NB4 (cell line): ENCODE data around the gene PRRT2.
"Not testable (repeated sequence)": the region's sequence is repeated elsewhere in the genome, so short reads cannot be mapped to it uniquely, and the experiment has no call there.

ENCODE experiments used
- DNase-seq: peaks from one replicate; pipeline ENCODE4 v3.0.0; 2010; ENCODE audit warnings: low read depth
- H3K4me3 ChIP-seq: one replicate; pipeline ENCODE4 v1.5.1; 2011; ENCODE audit warnings: mild to moderate bottlenecking, low read depth, low read length, moderate library complexity
- MYC ChIP-seq: IDR thresholded peaks from 2 replicates; pipeline ENCODE4 v1.6.1; 2011; ENCODE audit warnings: low read depth, low read length
- POLR2A ChIP-seq: IDR thresholded peaks from 2 replicates; pipeline ENCODE4 v1.6.1; 2011; ENCODE audit warnings: mild to moderate bottlenecking; ENCODE audit not compliant: insufficient read length; ENCODE audit errors: extremely low read depth
- TF ChIP-seq, protein P1 (sequence below): IDR thresholded peaks from 2 replicates; pipeline ENCODE4 v1.6.1; 2011; ENCODE audit warnings: low read depth, low read length
- TF ChIP-seq, protein P2 (sequence below): IDR thresholded peaks from one replicate; pipeline ENCODE4 v1.5.1; 2012; ENCODE audit warnings: low read depth, low read length

The PRRT2 gene

DNA sequence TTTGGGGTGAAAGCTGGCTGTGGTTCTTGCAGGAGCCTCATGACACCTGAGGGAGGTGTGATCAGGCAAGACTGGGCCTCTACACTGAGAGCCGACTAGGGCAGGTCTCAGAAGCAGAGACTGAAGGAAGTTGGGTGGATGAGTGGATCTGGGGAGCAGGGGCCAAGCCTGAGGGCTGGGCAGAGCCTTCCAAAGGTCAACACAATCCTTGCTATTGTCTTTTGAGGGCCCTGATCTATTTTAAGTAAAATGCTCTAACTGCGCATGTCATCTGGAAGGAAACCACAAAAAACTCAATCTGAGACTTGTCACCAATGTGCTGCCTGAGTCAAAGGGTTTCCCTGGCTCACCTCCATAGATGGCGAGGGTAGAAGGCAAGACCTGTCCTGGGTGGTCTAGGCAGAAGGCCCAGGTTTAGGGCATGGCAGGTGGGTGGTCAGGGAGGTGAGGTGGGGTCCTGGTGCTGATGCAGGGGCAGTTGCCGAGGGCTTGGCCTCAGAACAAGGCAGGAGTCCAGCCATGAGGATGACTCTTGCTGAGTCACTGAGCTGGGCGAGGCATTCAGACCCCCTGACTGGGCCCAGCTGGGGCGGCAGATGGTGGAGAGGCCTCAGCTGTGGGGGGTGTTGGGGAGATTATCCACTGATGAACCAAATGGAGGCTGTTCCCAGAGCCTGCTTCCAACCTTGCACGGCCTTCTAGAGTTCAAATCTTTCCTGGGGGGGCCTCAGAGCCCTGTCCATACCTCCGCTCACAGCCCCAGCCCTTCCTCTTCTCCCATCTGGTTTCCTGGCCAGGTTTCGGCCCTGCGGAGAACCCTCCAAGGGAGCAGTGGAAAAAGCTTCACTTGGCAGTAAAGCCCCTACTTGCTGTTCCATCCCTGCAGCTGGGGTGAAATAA lies 13.4 kb downstream of the PRRT2 start:
- no peak overlapping the region for H3K4me3 ChIP-seq
- TF ChIP-seq POLR2A, result no peak
- no peak for TF ChIP-seq MYC
- TF ChIP-seq, protein P1, sequence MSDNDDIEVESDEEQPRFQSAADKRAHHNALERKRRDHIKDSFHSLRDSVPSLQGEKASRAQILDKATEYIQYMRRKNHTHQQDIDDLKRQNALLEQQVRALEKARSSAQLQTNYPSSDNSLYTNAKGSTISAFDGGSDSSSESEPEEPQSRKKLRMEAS, result no peak
- TF ChIP-seq, protein P2, sequence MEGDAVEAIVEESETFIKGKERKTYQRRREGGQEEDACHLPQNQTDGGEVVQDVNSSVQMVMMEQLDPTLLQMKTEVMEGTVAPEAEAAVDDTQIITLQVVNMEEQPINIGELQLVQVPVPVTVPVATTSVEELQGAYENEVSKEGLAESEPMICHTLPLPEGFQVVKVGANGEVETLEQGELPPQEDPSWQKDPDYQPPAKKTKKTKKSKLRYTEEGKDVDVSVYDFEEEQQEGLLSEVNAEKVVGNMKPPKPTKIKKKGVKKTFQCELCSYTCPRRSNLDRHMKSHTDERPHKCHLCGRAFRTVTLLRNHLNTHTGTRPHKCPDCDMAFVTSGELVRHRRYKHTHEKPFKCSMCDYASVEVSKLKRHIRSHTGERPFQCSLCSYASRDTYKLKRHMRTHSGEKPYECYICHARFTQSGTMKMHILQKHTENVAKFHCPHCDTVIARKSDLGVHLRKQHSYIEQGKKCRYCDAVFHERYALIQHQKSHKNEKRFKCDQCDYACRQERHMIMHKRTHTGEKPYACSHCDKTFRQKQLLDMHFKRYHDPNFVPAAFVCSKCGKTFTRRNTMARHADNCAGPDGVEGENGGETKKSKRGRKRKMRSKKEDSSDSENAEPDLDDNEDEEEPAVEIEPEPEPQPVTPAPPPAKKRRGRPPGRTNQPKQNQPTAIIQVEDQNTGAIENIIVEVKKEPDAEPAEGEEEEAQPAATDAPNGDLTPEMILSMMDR, result no peak
- no peak for DNase-seq

DNA sequence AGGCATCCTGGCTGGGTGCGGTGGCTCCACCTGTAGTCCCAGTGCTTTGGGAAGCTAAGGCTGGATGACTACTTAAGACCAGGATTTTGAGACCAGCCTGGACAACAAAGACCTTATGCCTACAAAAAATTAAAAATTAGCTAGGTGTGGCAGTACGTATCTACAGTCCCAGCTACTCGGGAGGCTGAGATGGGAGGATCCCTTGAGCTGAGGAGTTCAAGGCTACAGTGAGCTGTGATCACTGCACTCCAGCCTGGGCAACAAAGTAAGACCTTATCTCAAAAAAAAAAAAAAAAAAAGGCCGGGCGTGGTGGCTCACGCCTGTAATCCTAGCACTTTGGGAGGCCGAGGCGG lies 14.3 kb downstream of the PRRT2 start:
- no peak for TF ChIP-seq MYC
- TF ChIP-seq POLR2A, result no peak
- TF ChIP-seq, protein P1, result no peak
- TF ChIP-seq, protein P2, result no peak
- DNase-seq, result no peak
- no peak overlapping the region for H3K4me3 ChIP-seq

DNA sequence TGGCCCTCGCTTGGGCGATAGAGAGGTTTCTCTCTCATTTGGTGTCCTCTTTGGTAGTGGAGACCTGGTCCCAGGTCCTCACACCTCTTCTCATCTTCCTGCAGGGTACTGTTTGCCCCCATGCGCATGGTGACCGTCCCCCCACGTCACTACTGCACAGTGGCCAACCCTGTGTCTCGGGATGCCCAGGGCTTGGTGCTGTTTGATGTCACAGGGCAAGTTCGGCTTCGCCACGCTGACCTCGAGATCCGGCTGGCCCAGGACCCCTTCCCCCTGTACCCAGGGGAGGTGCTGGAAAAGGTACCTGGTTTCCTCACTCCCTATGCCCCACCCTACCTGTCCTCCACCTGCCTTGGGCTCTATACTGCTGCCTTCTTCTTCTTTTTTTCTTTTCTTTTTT lies 18.8 kb downstream of the PRRT2 start:
- DNase-seq, result no peak
- TF ChIP-seq, protein P1, result no peak
- TF ChIP-seq MYC (no peak), POLR2A (no peak)
- TF ChIP-seq, protein P2, result no peak
- H3K4me3 ChIP-seq, result no peak overlapping the region

DNA sequence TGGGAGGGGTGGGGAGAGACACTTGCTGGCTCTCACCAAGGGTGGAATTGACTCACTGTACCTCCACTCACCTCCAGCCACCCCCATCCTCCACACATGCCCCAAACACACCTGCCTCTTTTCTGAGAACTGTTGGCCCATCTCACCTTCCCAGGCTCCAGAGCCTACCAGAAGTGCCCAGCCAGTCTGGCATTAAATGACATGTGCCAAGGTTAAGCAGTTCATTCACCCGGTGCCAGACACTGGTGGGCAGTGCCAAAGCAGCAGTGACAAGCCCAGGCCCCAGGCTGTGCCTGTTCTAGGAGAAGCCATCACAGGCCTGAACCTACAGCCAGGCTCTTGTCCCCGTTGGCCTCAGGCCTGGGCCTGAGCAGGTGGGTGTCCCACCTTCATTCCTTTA lies 19.5 kb downstream of the PRRT2 start:
- TF ChIP-seq, protein P1, result no peak
- TF ChIP-seq POLR2A (no peak), MYC (no peak)
- no peak overlapping the region for H3K4me3 ChIP-seq
- DNase-seq, result no peak

DNA sequence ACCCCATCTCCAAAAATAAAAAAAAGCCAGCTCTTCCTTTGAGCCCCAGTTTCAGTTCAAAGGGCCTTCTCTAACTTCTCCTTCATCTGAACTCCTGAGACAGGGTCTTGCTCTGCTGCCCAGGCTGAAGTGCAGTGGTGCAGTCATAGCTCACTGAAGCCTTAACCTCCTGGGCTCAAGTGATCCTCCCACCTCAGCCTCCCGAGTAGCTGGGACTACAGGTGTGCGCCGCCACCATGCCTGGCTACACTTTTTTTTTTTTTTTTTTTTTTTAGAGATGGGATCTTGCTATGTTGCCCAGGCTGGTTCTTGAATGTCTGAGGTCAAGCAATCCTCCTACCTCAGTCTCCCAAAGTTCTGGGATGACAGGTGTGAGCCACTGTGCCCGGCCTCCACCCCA lies 21.2 kb downstream of the PRRT2 start:
- DNase-seq, H3K4me3 ChIP-seq: not testable (repeated sequence)

GRCh38 chr16:29834079-29834478 lies 22.1 kb downstream of the PRRT2 start:
- H3K4me3 ChIP-seq, result no peak overlapping the region
- TF ChIP-seq, protein P2, result no peak
- TF ChIP-seq POLR2A, result no peak
- TF ChIP-seq MYC, result no peak
- TF ChIP-seq, protein P1, result no peak
- no peak for DNase-seq
